Osteocyte (in vitro differentiated cells): ENCODE results near the gene PAK5. TPM values are rescaled to one million over a fixed set of nuclear protein-coding genes. Genes with fewer than 3 reads are reported as not detected.

Source experiments
- DNase-seq: peaks from one replicate; pipeline ENCODE4 v3.0.0; 2021; ENCODE audit warnings: mixed read lengths; ENCODE audit not compliant: unreplicated experiment; ENCODE audit errors: extremely low spot score
- H3K27ac Mint-ChIP-seq: one replicate; pipeline ENCODE4 v1.8.0; 2021; ENCODE audit warnings: mild to moderate bottlenecking, mixed read lengths; ENCODE audit not compliant: unreplicated experiment
- H3K27me3 Mint-ChIP-seq: one replicate; pipeline ENCODE4 v1.8.0; 2021; ENCODE audit warnings: mixed read lengths; ENCODE audit not compliant: unreplicated experiment
- H3K36me3 Mint-ChIP-seq: one replicate; pipeline ENCODE4 v1.8.0; 2021; ENCODE audit warnings: mixed read lengths; ENCODE audit not compliant: unreplicated experiment
- H3K4me1 Mint-ChIP-seq: one replicate; pipeline ENCODE4 v1.8.0; 2021; ENCODE audit warnings: mixed read lengths; ENCODE audit not compliant: unreplicated experiment
- H3K4me3 Mint-ChIP-seq: one replicate; pipeline ENCODE4 v1.8.0; 2021; ENCODE audit warnings: mild to moderate bottlenecking, moderate library complexity, mixed read lengths; ENCODE audit not compliant: unreplicated experiment
- H3K9me3 Mint-ChIP-seq: one replicate; pipeline ENCODE4 v1.8.0; 2021; ENCODE audit warnings: mixed read lengths; ENCODE audit not compliant: unreplicated experiment
- CTCF ChIP-seq: fragments of 200-600 bp; sonication (generic); IDR thresholded peaks from 2 replicates; pipeline ENCODE4 v1.5.0; 2021; ENCODE audit warnings: antibody characterized with exemption, mild to moderate bottlenecking, moderate library complexity
- total RNA-seq: library from RNA; stranded (reverse); gene quantifications from 2 replicates; pipeline ENCODE4 v1.2.1, GENCODE V29; 2021

The PAK5 gene
- total RNA-seq, 1 donor from 2014 or later, result not detected

GRCh38 chr20:9616455-9616805, 222.4 kb downstream of the PAK5 start:
- peaks cover 4% of the 10 kb centered on the region for H3K4me1 Mint-ChIP-seq
- peaks cover 27% of the 10 kb centered on the region for H3K27me3 Mint-ChIP-seq
- no peaks in the 10 kb centered on the region for H3K9me3 Mint-ChIP-seq
- no peak overlapping the region for H3K27ac Mint-ChIP-seq
- no peak overlapping the region for H3K4me3 Mint-ChIP-seq
- H3K36me3 Mint-ChIP-seq, result no peaks in the 10 kb centered on the region
- DNase-seq, result peak; percentile 60
- TF ChIP-seq CTCF, result no peak

GRCh38 chr20:9615766-9616454, 223.0 kb downstream of the PAK5 start:
- Mint-ChIP-seq H3K36me3 (no peaks in the 10 kb centered on the region), H3K9me3 (no peaks in the 10 kb centered on the region), H3K4me3 (no peak overlapping the region), H3K27me3 (peaks cover 26% of the 10 kb centered on the region), H3K27ac (no peak overlapping the region), H3K4me1 (peaks cover 4% of the 10 kb centered on the region)
- peak; percentile 44 for DNase-seq
- no peak for TF ChIP-seq CTCF

GRCh38 chr20:9615118-9615517, 223.8 kb downstream of the PAK5 start:
- Mint-ChIP-seq H3K27ac (no peak overlapping the region), H3K4me3 (no peak overlapping the region), H3K36me3 (no peaks in the 10 kb centered on the region), H3K9me3 (no peaks in the 10 kb centered on the region), H3K27me3 (peaks cover 24% of the 10 kb centered on the region), H3K4me1 (peaks cover 4% of the 10 kb centered on the region)
- TF ChIP-seq CTCF, result no peak
- DNase-seq, result no peak

GRCh38 chr20:9613871-9614270, 225.0 kb downstream of the PAK5 start:
- H3K4me3 Mint-ChIP-seq, result no peak overlapping the region
- no peaks in the 10 kb centered on the region for H3K36me3 Mint-ChIP-seq
- no peaks in the 10 kb centered on the region for H3K9me3 Mint-ChIP-seq
- DNase-seq, result no peak
- peaks cover 15% of the 10 kb centered on the region for H3K27me3 Mint-ChIP-seq
- TF ChIP-seq CTCF, result no peak
- no peak overlapping the region for H3K27ac Mint-ChIP-seq
- peaks cover 7% of the 10 kb centered on the region for H3K4me1 Mint-ChIP-seq

- TF ChIP-seq CTCF, result no peak
- Mint-ChIP-seq H3K4me3 (no peak overlapping the region), H3K4me1 (peaks cover 6% of the 10 kb centered on the region), H3K36me3 (no peaks in the 10 kb centered on the region), H3K9me3 (no peaks in the 10 kb centered on the region), H3K27me3 (peaks cover 15% of the 10 kb centered on the region), H3K27ac (no peak overlapping the region)
- peak; percentile 71 for DNase-seq
Observed at GRCh38 chr20:9611921-9612320, 227.0 kb downstream of the PAK5 start.
